ENCODE measurements around the gene PLEKHA3.

The PLEKHA3 gene

DNA sequence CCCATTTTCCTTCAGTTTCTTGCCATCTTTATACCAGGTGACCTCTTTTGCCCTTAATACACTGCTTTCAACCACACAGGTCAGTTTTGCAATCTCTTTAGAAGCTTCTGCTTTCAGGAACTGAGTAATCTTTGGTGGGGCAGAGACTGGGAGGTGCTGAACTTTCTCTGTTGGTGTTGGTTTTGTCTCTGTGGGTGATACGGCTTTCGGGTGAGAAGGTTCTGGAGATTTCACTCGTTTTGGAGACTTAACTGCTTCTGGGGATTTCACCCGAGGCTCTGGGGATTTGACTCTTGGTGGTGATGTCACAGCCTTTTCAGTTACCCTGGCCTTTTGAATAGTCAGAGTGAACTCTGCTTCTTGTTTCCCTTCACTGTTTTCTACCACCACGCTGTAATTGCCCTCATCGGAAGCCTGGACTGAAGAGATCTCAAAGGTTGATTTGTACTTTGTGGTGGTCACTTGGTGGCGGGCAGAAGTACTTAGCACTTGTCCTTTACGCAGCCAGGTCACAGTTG, 50.4 kb downstream of the PLEKHA3 start:
- 95 to 96% methylated on average over 8 of the region's 8 CpGs for WGBS, 2 experiments
- H3K36me3 ChIP-seq (ENCODE audit: control insufficient read depth, insufficient read depth, low read length) = no peaks in the 10 kb centered on the region
- no peaks in the 10 kb centered on the region for H3K9me3 ChIP-seq (ENCODE audit: control insufficient read depth, low read length)
- H3K4me1 ChIP-seq (ENCODE audit: control insufficient read depth, insufficient read depth, low read length) = no peaks in the 10 kb centered on the region
- no peak overlapping the region for H3K4me3 ChIP-seq (ENCODE audit: insufficient read depth, low read depth, low read length)
- H3K27me3 ChIP-seq (ENCODE audit: control insufficient read depth, insufficient read depth, low read length, poor library complexity, severe bottlenecking) = no peaks in the 10 kb centered on the region
- no peak overlapping the region for H3K27ac ChIP-seq (ENCODE audit: insufficient read depth, low read depth, low read length, poor library complexity, severe bottlenecking)

DNA sequence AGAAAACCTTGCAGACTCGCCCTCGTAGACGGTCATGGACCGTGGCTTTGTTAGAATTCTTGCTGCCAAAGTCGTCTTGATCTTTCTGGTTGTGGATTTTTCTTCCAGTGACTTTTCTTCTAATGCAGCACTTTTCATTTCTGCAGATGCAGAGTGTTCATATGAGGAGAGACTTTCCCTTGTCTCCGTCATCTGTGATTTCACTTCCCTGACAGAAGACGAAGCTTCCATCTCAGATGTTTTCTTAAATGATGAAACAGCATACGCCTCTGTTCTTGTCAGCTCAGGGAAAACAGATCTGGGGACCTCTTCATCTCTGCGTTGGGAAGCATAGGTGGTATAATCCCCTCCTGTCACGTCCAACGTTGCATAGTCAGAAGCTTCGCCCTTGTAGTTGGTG, 50.9 kb downstream of the PLEKHA3 start:
- H3K27ac ChIP-seq (ENCODE audit: insufficient read depth, low read depth, low read length, poor library complexity, severe bottlenecking) = no peak overlapping the region
- no peaks in the 10 kb centered on the region for H3K36me3 ChIP-seq (ENCODE audit: control insufficient read depth, insufficient read depth, low read length)
- H3K27me3 ChIP-seq (ENCODE audit: control insufficient read depth, insufficient read depth, low read length, poor library complexity, severe bottlenecking) = no peaks in the 10 kb centered on the region
- H3K4me3 ChIP-seq (ENCODE audit: insufficient read depth, low read depth, low read length) = no peak overlapping the region
- no peaks in the 10 kb centered on the region for H3K9me3 ChIP-seq (ENCODE audit: control insufficient read depth, low read length)
- WGBS, 2 experiments = 95 to 96% methylated on average over 12 of the region's 12 CpGs
- no peaks in the 10 kb centered on the region for H3K4me1 ChIP-seq (ENCODE audit: control insufficient read depth, insufficient read depth, low read length)

DNA sequence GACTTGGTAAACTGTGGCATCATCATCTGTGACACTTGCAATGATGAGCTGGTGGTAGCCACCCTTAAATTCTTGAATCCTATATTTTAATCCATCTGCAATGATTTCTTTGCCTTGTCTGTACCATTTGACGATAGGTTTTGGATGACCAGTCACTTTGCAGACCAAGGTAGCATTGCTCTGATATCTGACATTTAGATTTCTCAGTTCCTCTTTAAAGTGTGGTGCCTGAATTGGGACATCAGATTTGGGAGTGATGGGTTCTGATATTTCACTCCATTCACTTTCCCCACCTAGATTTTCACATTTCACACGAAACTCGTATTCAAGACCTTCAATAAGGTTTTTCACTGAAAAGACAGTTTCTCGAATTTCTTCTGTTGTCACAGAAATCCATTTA, 55.8 kb downstream of the PLEKHA3 start:
- no peak overlapping the region for H3K4me3 ChIP-seq (ENCODE audit: insufficient read depth, low read depth, low read length)
- no peaks in the 10 kb centered on the region for H3K4me1 ChIP-seq (ENCODE audit: control insufficient read depth, insufficient read depth, low read length)
- H3K27me3 ChIP-seq (ENCODE audit: control insufficient read depth, insufficient read depth, low read length, poor library complexity, severe bottlenecking) = no peaks in the 10 kb centered on the region
- WGBS, 2 experiments = 92 to 96% methylated on average over 4 of the region's 4 CpGs
- no peak overlapping the region for H3K27ac ChIP-seq (ENCODE audit: insufficient read depth, low read depth, low read length, poor library complexity, severe bottlenecking)
- H3K9me3 ChIP-seq (ENCODE audit: control insufficient read depth, low read length) = no peaks in the 10 kb centered on the region
- H3K36me3 ChIP-seq (ENCODE audit: control insufficient read depth, insufficient read depth, low read length) = no peaks in the 10 kb centered on the region

DNA sequence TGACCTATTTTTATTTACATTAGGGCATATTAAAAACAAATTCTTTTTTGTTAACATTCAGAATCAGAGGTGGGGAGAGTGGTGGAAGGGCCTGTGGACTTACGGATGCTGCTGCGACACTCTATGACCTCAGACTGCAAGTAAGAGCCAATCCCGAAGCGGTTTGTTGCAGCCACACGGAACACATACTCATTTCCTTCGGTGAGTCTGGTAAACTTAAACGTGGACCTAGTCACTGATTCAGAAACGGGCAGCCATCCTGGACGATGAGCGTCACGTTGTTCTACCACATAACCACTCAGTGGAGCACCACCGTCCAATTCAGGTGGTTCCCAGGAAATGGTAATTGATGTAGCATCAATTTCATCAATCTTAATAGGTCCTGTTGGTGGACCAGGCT, 61.9 kb downstream of the PLEKHA3 start:
- Histone ChIP-seq H3K36me3 (ENCODE audit: control insufficient read depth, insufficient read depth, low read length) (no peaks in the 10 kb centered on the region), H3K4me3 (ENCODE audit: insufficient read depth, low read depth, low read length) (no peak overlapping the region), H3K27me3 (ENCODE audit: control insufficient read depth, insufficient read depth, low read length, poor library complexity, severe bottlenecking) (no peaks in the 10 kb centered on the region), H3K4me1 (ENCODE audit: control insufficient read depth, insufficient read depth, low read length) (no peaks in the 10 kb centered on the region), H3K9me3 (ENCODE audit: control insufficient read depth, low read length) (no peaks in the 10 kb centered on the region), H3K27ac (ENCODE audit: insufficient read depth, low read depth, low read length, poor library complexity, severe bottlenecking) (no peak overlapping the region)
- 97 to 98% methylated on average over 12 of the region's 12 CpGs for WGBS, 2 experiments

DNA sequence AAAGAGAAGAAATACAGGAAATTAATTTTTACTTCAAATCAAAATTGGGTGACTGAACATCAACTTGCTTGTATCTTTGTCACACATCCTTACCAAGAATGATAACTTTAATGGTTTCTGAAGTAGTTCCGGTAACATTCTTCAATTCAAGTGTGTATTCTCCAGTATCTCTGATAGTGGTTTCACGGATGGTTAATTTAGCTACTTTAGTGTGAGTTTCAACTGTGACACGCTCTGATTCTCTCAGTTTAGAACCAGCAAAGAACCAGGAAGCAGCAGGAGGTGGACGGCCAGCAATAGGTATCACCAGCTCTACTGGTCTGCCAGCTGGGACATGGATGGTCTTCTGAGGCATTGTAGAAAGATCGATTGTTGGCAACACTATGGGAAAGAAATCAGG, 62.3 kb downstream of the PLEKHA3 start:
- H3K4me3 ChIP-seq (ENCODE audit: insufficient read depth, low read depth, low read length) = no peak overlapping the region
- no peak overlapping the region for H3K27ac ChIP-seq (ENCODE audit: insufficient read depth, low read depth, low read length, poor library complexity, severe bottlenecking)
- no peaks in the 10 kb centered on the region for H3K27me3 ChIP-seq (ENCODE audit: control insufficient read depth, insufficient read depth, low read length, poor library complexity, severe bottlenecking)
- no peaks in the 10 kb centered on the region for H3K9me3 ChIP-seq (ENCODE audit: control insufficient read depth, low read length)
- no peaks in the 10 kb centered on the region for H3K4me1 ChIP-seq (ENCODE audit: control insufficient read depth, insufficient read depth, low read length)
- WGBS, 2 experiments = 94 to 96% methylated on average over 5 of the region's 5 CpGs
- H3K36me3 ChIP-seq (ENCODE audit: control insufficient read depth, insufficient read depth, low read length) = no peaks in the 10 kb centered on the region

DNA sequence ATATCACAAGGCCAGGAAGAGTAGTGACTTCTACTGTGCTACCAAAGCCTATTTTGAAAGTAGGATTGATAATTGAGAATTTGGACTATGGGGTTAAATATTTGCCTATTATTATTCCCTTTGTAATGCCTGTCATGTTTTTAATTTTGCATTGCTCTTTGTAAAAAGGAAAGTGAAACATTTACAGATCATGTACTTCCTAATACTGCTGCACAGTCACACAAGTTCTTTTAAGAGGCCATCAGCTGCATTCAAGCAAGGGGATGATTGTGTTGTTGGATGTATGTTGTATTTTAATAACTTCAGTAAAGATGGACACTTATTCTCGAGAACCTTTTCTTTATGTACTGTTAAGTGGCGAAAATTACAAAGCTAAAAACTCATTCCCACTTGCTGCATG, 70.1 kb downstream of the PLEKHA3 start:
- no peaks in the 10 kb centered on the region for H3K36me3 ChIP-seq (ENCODE audit: control insufficient read depth, insufficient read depth, low read length)

DNA sequence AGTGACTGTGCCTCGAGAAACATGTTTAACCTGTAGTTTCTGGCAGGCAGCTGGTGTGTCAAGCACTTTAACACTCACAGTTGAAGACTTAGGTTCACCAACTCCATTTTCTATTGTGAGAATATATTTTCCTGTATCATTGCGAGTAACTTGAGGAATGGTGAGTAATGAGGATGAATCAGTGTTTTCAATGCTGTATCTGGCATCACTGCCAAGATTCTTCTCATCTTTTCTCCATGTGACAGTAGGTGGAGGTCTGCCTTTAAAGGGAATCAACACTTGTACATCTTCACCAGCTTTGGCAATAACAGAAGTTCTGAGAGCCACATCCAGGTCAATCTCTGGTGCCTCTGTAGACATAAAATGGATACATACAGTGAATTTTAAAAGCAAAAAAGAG, 72.8 kb downstream of the PLEKHA3 start:
- H3K27ac ChIP-seq (ENCODE audit: insufficient read depth, low read depth, low read length, poor library complexity, severe bottlenecking) = no peak overlapping the region
- 95 to 98% methylated on average over 2 of the region's 2 CpGs for WGBS, 2 experiments
- no peaks in the 10 kb centered on the region for H3K36me3 ChIP-seq (ENCODE audit: control insufficient read depth, insufficient read depth, low read length)
- no peaks in the 10 kb centered on the region for H3K27me3 ChIP-seq (ENCODE audit: control insufficient read depth, insufficient read depth, low read length, poor library complexity, severe bottlenecking)
- no peaks in the 10 kb centered on the region for H3K4me1 ChIP-seq (ENCODE audit: control insufficient read depth, insufficient read depth, low read length)
- no peak overlapping the region for H3K4me3 ChIP-seq (ENCODE audit: insufficient read depth, low read depth, low read length)
- no peaks in the 10 kb centered on the region for H3K9me3 ChIP-seq (ENCODE audit: control insufficient read depth, low read length)

More for the DNA sequence above, 70.1 kb downstream of the PLEKHA3 start:
- Histone ChIP-seq H3K27me3 (ENCODE audit: control insufficient read depth, insufficient read depth, low read length, poor library complexity, severe bottlenecking) (no peaks in the 10 kb centered on the region), H3K4me3 (ENCODE audit: insufficient read depth, low read depth, low read length) (no peak overlapping the region), H3K9me3 (ENCODE audit: control insufficient read depth, low read length) (no peaks in the 10 kb centered on the region), H3K4me1 (ENCODE audit: control insufficient read depth, insufficient read depth, low read length) (no peaks in the 10 kb centered on the region), H3K27ac (ENCODE audit: insufficient read depth, low read depth, low read length, poor library complexity, severe bottlenecking) (no peak overlapping the region)
- 80 to 90% methylated on average over 1 to 2 of the region's 2 CpGs for WGBS, 2 experiments
